HG03558 (cell line): ENCODE data around the gene TAS2R20.

ENCODE experiments used
- ATAC-seq: cut with Tn5 transposase; IDR thresholded peaks from one replicate; pipeline ENCODE4 v1.9.1; 2021; ENCODE audit warnings: moderate number of reproducible peaks; ENCODE audit not compliant: unreplicated experiment; ENCODE audit errors: extremely low read depth

TAS2R20 gene

GRCh38 chr12:10965476-10965875 lies 32.6 kb downstream of the TAS2R20 start:
- ATAC-seq: no peak

GRCh38 chr12:10960211-10960610 lies 37.9 kb downstream of the TAS2R20 start:
- no peak for ATAC-seq

DNA sequence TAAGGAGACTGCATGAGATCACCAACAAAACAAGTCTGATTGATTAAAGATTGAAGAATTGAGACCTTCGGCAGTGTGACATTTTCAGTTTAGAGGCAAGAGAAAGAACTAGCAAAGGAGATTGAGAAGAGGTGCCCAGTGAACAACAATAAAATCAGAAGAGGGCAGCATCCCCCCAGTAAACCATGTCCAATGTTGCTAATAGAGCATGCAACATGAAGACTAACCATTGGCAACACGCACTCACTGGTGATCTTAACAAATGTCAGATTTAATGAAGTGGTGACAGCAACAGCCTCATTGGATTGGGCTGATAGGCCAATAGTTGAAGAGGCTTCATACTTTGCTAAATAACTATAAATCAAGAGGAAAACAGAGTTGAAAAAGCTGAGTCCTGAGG lies 38.3 kb downstream of the TAS2R20 start:
- ATAC-seq: no peak

DNA sequence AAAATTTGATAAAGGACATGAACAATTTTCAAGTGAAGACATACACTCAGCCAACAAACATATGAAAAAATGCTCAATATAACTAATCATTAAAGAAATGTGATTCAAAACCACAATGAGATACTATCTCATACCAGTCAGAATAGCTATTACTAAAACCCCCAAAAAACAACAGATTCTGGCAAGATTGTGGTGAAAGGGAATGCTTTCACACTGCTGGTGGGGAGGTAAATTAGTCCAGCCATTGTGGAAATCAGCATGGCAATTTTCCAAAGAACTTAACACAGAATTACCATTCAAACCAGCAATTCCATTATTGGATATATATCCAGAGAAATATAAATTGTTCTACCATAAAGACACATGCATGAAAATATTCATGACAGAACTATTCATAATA lies 40.4 kb downstream of the TAS2R20 start:
- no peak for ATAC-seq

- no peak for ATAC-seq
Measured at GRCh38 chr12:10956085-10956484, 42.0 kb downstream of the TAS2R20 start.

DNA sequence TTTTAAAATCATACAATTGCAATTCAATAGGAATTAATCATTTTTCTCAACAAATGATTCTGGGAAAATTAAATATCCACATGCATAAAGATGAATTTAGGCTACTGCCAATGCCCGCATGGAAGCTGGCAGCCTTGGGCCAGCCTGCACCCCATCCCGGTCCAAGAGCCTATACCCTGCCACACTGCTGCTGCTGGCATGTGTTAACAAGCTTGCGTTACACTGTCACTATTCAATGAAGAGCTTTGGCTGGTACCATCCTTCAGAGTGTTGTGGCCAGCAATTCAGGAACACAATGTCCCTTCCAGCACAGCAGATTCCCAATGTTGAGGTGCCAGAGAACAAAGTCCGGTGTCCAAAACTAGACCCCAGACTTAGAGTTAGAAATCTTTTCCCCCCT lies 45.5 kb downstream of the TAS2R20 start:
- ATAC-seq: no peak
